SK-N-SH treated with all-trans-retinoic acid at 6 μM for 48 hours (cell line): Measurements from ENCODE around the gene SMC4.

Experiments used
- SNAI2 ChIP-seq: fragments of 250-450 bp; sonication (Bioruptor Pico); IDR thresholded peaks from 2 replicates; pipeline ENCODE4 v1.5.0; 2020; ENCODE audit warnings: mild to moderate bottlenecking, moderate library complexity
- TCF4 ChIP-seq: fragments of 250-450 bp; sonication (Bioruptor Pico); IDR thresholded peaks from 2 replicates; pipeline ENCODE4 v1.8.0; 2021; ENCODE audit warnings: mild to moderate bottlenecking, moderate library complexity, borderline replicate concordance
- ZFP3 ChIP-seq: fragments of 250-450 bp; sonication (Bioruptor Pico); IDR thresholded peaks from 2 replicates; pipeline ENCODE4 v1.5.0; 2020; ENCODE audit warnings: mild to moderate bottlenecking, moderate library complexity
- ZNF70 ChIP-seq: fragments of 450-650 bp; formaldehyde crosslinking; IDR thresholded peaks from 2 replicates; pipeline ENCODE4 v1.5.0; 2020; ENCODE audit warnings: mild to moderate bottlenecking, moderate library complexity
- ZNF8 ChIP-seq: fragments of 450-650 bp; formaldehyde crosslinking; IDR thresholded peaks from 2 replicates; pipeline ENCODE4 v1.5.0; 2020; ENCODE audit warnings: mild to moderate bottlenecking, moderate library complexity
- TF ChIP-seq, protein P1 (sequence below): fragments of 250-450 bp; sonication (Bioruptor Pico); IDR thresholded peaks from 2 replicates; pipeline ENCODE4 v1.8.0; 2020; ENCODE audit warnings: mild to moderate bottlenecking, moderate library complexity, borderline replicate concordance

DNA sequence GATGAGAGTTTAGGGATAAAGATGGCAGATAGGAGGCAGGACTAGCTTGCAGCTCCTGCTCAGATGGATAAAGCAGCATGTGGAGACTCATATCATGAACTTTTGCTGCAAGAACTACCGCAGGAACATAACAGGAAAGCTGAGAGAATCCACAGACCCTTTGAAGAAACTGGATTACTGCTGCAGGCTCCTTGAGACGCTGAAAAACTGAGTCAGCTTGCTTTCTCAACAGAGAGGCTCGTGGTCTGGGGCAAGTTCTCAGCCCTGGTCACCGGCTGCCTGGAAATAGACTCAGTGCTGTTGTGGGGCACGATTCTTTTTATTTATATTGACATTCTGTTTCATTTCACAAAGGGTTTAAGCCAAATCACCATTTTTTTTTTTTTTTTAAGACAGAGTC is 78.9 kb downstream of the SMC4 start:
- TF ChIP-seq, protein P1, sequence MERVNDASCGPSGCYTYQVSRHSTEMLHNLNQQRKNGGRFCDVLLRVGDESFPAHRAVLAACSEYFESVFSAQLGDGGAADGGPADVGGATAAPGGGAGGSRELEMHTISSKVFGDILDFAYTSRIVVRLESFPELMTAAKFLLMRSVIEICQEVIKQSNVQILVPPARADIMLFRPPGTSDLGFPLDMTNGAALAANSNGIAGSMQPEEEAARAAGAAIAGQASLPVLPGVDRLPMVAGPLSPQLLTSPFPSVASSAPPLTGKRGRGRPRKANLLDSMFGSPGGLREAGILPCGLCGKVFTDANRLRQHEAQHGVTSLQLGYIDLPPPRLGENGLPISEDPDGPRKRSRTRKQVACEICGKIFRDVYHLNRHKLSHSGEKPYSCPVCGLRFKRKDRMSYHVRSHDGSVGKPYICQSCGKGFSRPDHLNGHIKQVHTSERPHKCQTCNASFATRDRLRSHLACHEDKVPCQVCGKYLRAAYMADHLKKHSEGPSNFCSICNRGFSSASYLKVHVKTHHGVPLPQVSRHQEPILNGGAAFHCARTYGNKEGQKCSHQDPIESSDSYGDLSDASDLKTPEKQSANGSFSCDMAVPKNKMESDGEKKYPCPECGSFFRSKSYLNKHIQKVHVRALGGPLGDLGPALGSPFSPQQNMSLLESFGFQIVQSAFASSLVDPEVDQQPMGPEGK: no peak
- no peak for TF ChIP-seq ZNF8 (CRISPR knock-in tag)
- no peak for TF ChIP-seq ZNF70
- TF ChIP-seq SNAI2 (CRISPR knock-in tag): no peak
- no peak for TF ChIP-seq TCF4 (CRISPR knock-in tag)
- TF ChIP-seq ZFP3 (CRISPR knock-in tag): no peak
